CD4-positive, alpha-beta T cell (primary cell): ENCODE measurements around the gene GBP5. TPM values are rescaled to one million over a fixed set of nuclear protein-coding genes. Genes with fewer than 3 reads are reported as not detected.

ENCODE experiments used
- ATAC-seq: fragments of 200-7000 bp; cut with Tn5 transposase; one replicate; pipeline ENCODE4 v1.10.0; 2022; ENCODE audit warnings: mild to moderate bottlenecking; ENCODE audit not compliant: poor library complexity
- CTCF ChIA-PET: fragments of 350-600 bp; sonication (Branson Sonifier 250); formaldehyde crosslinking; loops from one replicate; lab custom pipeline; 2021; ENCODE audit warnings: antibody characterized with exemption, inconsistent platforms; lab: Charles Lee
- POLR2A ChIA-PET: fragments of 350-600 bp; sonication (Branson Sonifier 250); formaldehyde crosslinking; loops from one replicate; lab custom pipeline; 2021; ENCODE audit warnings: antibody characterized with exemption, inconsistent platforms; lab: Charles Lee
- DNase-seq, 14 experiments: peaks; one replicate each; pipeline ENCODE4 v3.0.0-alpha.2; 2013 to 2020; ENCODE audit warnings: mixed read lengths in 2 of 14
- H3K27ac ChIP-seq, 2 donors: one replicate each; pipeline versions ENCODE4 v1.5.1 to v1.7.0; 2013; ENCODE audit warnings: low read length in 2 of 2, low read depth in 1 of 2, mild to moderate bottlenecking in 1 of 2
- H3K27me3 ChIP-seq, 2 experiments: 1 replicate in 1 of 2; 2 replicates in 1 of 2; pipeline versions ENCODE4 v1.6.1 to v1.7.0; 2013; ENCODE audit warnings: low read length in 2 of 2, control low read depth in 1 of 2, mild to moderate bottlenecking in 1 of 2, moderate library complexity in 1 of 2; ENCODE audit not compliant: insufficient read depth in 2 of 2, control insufficient read depth in 1 of 2
- H3K36me3 ChIP-seq: one replicate; pipeline ENCODE4 v1.6.1; 2013; ENCODE audit warnings: low read length, control low read depth; ENCODE audit not compliant: insufficient read depth
- H3K4me1 ChIP-seq: one replicate; pipeline ENCODE4 v1.6.1; 2013; ENCODE audit warnings: low read length, control low read depth; ENCODE audit not compliant: insufficient read depth
- H3K4me3 ChIP-seq: one replicate; pipeline ENCODE4 v1.5.1; 2013; ENCODE audit warnings: mild to moderate bottlenecking, low read length, moderate library complexity
- H3K9me3 ChIP-seq, 2 experiments: 1 replicate in 1 of 2; 2 replicates in 1 of 2; pipeline versions ENCODE4 v1.6.1 to v1.7.0; 2013; ENCODE audit warnings: low read length in 2 of 2, mild to moderate bottlenecking in 2 of 2, control low read depth in 1 of 2, moderate library complexity in 1 of 2; ENCODE audit not compliant: control insufficient read depth in 1 of 2, insufficient read depth in 1 of 2
- H3K27ac Mint-ChIP-seq: one replicate; pipeline ENCODE4 v1.8.0; 2020; ENCODE audit warnings: mixed read lengths
- H3K27me3 Mint-ChIP-seq: one replicate; pipeline ENCODE4 v1.8.0; 2021; ENCODE audit warnings: mixed read lengths
- H3K36me3 Mint-ChIP-seq: one replicate; pipeline ENCODE4 v1.8.0; 2021; ENCODE audit warnings: low read depth, mixed read lengths
- H3K4me1 Mint-ChIP-seq: one replicate; pipeline ENCODE4 v1.8.0; 2021; ENCODE audit warnings: low read depth, mixed read lengths
- H3K4me3 Mint-ChIP-seq: one replicate; pipeline ENCODE4 v1.8.0; 2020; ENCODE audit warnings: mild to moderate bottlenecking, mixed read lengths
- H3K9me3 Mint-ChIP-seq: one replicate; pipeline ENCODE4 v1.8.0; 2020; ENCODE audit warnings: mixed read lengths
- intact Hi-C, 2 experiments: fragments of 100-400 bp; cut with DNase I in 1 of 2; cut with micrococcal nuclease in 1 of 2; formaldehyde crosslinking; loops; one replicate each; pipeline versions ENCODE4 v1.15.1 to v1.9.0; 2023 to 2025; cut with DNase I, micrococcal nuclease
- total RNA-seq, 174 experiments: library from RNA in 2 of 174; stranded (reverse) in 2 of 174; gene quantifications; one replicate each; pipeline ENCODE4 v1.2.3 and lab custom pipeline; 2021 to 2026
- TF ChIP-seq, protein P1 (sequence below): fragments of 200-600 bp; IDR thresholded peaks from one replicate; pipeline ENCODE4 v1.8.0; 2022; ENCODE audit warnings: antibody characterized with exemption, mild to moderate bottlenecking

Gene GBP5
- total RNA-seq, 2 experiments from 2014 or later: 51.4 to 52.9 TPM

DNA sequence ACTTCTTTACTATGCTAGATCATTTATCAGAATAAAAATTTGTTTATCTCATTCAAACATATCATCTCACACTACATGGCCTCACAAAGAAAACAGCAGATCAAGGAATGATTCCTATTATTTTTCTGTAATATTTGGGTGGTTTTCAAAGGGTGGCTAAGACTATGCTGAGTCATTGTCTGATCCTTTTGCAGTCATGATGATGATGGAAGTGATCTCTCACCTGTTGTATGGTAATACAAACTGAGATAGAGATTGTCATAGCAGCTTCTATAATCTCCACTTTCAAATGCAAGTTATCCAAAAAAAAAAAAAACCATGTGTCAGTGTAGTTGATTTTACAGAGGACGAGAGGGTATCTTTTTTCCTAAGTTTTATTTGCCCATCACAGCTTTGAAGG lies 37.2 kb upstream of the GBP5 start:
- peak overlapping the region; percentile 24 to 38 for H3K27ac ChIP-seq
- H3K36me3 ChIP-seq: no peaks in the 10 kb centered on the region
- H3K4me3 Mint-ChIP-seq: no peak overlapping the region
- H3K9me3 Mint-ChIP-seq: no peaks in the 10 kb centered on the region
- peaks cover 33% of the 10 kb centered on the region for H3K4me1 ChIP-seq
- ATAC-seq (no peak), DNase-seq (no peak)
- ChIA-PET CTCF (interaction anchor here (0.6 kb wide), 1 partner anchor 14 kb away, joined by 5 read pairs; no protein-coding TSS in a partner anchor), POLR2A (interaction anchor here (1.0 to 4.5 kb wide), 21 partner anchors 9 to 347 kb away, joined by 3 to 69 read pairs (median 6); partner anchors contain the start of genes GBP1, GBP2, GBP4 and GBP5)
- intact Hi-C loops: loop anchor here in 1 of 2 experiments (5.0 kb wide), 1 partner anchor 38 kb away; the partner anchor contains the start of gene GBP5
- H3K4me1 Mint-ChIP-seq: peaks cover 42% of the 10 kb centered on the region
- no peak overlapping the region for H3K4me3 ChIP-seq
- TF ChIP-seq, protein P1, sequence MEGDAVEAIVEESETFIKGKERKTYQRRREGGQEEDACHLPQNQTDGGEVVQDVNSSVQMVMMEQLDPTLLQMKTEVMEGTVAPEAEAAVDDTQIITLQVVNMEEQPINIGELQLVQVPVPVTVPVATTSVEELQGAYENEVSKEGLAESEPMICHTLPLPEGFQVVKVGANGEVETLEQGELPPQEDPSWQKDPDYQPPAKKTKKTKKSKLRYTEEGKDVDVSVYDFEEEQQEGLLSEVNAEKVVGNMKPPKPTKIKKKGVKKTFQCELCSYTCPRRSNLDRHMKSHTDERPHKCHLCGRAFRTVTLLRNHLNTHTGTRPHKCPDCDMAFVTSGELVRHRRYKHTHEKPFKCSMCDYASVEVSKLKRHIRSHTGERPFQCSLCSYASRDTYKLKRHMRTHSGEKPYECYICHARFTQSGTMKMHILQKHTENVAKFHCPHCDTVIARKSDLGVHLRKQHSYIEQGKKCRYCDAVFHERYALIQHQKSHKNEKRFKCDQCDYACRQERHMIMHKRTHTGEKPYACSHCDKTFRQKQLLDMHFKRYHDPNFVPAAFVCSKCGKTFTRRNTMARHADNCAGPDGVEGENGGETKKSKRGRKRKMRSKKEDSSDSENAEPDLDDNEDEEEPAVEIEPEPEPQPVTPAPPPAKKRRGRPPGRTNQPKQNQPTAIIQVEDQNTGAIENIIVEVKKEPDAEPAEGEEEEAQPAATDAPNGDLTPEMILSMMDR: no peak
- peak overlapping the region; percentile 78 for H3K27ac Mint-ChIP-seq
- peaks cover 0 to 5% of the 10 kb centered on the region in 2 experiments for H3K9me3 ChIP-seq
- H3K27me3 ChIP-seq: no peaks in the 10 kb centered on the region
- peaks cover 8% of the 10 kb centered on the region for H3K36me3 Mint-ChIP-seq
- H3K27me3 Mint-ChIP-seq: no peaks in the 10 kb centered on the region

DNA sequence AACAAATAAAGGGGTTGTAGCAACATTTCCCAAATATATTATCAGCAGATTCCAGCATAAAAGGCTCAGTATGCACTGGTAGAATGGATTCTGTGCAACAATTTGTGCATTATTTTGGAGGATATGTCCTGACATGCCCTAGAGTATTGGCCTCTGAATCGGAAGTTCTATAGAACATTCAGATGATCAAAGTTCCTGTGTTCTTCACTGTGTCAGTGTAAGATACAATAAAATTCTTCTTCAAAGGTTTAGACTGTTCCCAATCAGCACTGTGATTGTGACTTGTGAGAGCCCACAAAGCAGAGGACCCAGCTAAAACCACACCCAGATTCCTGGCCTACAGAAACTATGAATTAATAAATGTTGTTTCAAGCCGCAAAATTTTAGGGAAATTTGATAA lies 33.6 kb upstream of the GBP5 start:
- POLR2A ChIA-PET: no interaction called here
- no peak for ATAC-seq
- Histone ChIP-seq H3K36me3 (no peaks in the 10 kb centered on the region), H3K4me3 (no peak overlapping the region), H3K9me3 (peaks cover 0 to 11% of the 10 kb centered on the region in 2 experiments), H3K4me1 (peaks cover 27% of the 10 kb centered on the region), H3K27ac (no peak overlapping the region), H3K27me3 (no peaks in the 10 kb centered on the region)
- Mint-ChIP-seq H3K27ac (no peak overlapping the region), H3K36me3 (no peaks in the 10 kb centered on the region), H3K27me3 (no peaks in the 10 kb centered on the region), H3K4me1 (peaks cover 35% of the 10 kb centered on the region), H3K9me3 (no peaks in the 10 kb centered on the region), H3K4me3 (no peak overlapping the region)
- no peak for DNase-seq
- TF ChIP-seq, protein P1: no peak
- intact Hi-C loops: no loop called here
- CTCF ChIA-PET: no interaction called here

DNA sequence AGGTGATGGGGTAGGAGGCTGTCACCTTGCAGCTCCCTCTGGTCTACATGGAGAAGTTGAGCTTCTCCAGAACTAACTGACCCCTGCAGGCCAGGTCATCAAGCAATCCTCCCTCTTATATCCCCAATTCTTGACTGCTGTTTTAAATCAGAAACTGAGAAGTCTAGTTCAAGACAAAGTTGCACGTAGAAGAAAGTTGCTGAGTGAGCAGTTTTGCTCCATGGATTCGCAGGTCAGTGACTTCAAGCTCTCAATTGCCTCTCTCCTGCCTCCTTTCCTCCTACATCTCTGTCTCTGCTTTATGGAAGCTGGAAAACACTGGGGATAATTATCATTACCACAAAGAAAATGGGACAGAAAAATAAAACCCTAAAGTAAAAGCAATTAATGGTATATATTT lies 32.8 kb upstream of the GBP5 start:
- no peak overlapping the region for H3K27ac Mint-ChIP-seq
- POLR2A ChIA-PET: no interaction called here
- H3K27me3 Mint-ChIP-seq: no peaks in the 10 kb centered on the region
- no peaks in the 10 kb centered on the region for H3K36me3 Mint-ChIP-seq
- Histone ChIP-seq H3K4me3 (no peak overlapping the region), H3K4me1 (peaks cover 21% of the 10 kb centered on the region), H3K36me3 (no peaks in the 10 kb centered on the region), H3K9me3 (peaks cover 0 to 11% of the 10 kb centered on the region in 2 experiments), H3K27me3 (no peaks in the 10 kb centered on the region), H3K27ac (no peak overlapping the region)
- DNase-seq (no peak), ATAC-seq (no peak)
- TF ChIP-seq, protein P1: no peak
- no peak overlapping the region for H3K4me3 Mint-ChIP-seq
- CTCF ChIA-PET: no interaction called here
- no peaks in the 10 kb centered on the region for H3K9me3 Mint-ChIP-seq
- H3K4me1 Mint-ChIP-seq: peaks cover 27% of the 10 kb centered on the region
- intact Hi-C loops: no loop called here
